IPS-18a (cell line): ENCODE results near the gene IL1F10.

Experiments used
- H3K27ac ChIP-seq: one replicate; pipeline ENCODE4 v1.5.1; 2013; ENCODE audit warnings: low read length
- H3K27me3 ChIP-seq: one replicate; pipeline ENCODE4 v1.6.1; 2013; ENCODE audit warnings: mild to moderate bottlenecking, low read length; ENCODE audit not compliant: control insufficient read depth, insufficient read depth
- H3K36me3 ChIP-seq: one replicate; pipeline ENCODE4 v1.6.1; 2013; ENCODE audit warnings: low read depth, low read length; ENCODE audit not compliant: control insufficient read depth
- H3K4me1 ChIP-seq: one replicate; pipeline ENCODE4 v1.6.1; 2013; ENCODE audit warnings: low read depth, low read length; ENCODE audit not compliant: control insufficient read depth
- H3K4me3 ChIP-seq: one replicate; pipeline ENCODE4 v1.5.1; 2013; ENCODE audit warnings: low read length
- H3K9ac ChIP-seq: one replicate; pipeline ENCODE4 v1.6.1; 2013; ENCODE audit warnings: mild to moderate bottlenecking, low read length, moderate library complexity
- H3K9me3 ChIP-seq: one replicate; pipeline ENCODE4 v1.6.1; 2013; ENCODE audit warnings: low read depth, low read length; ENCODE audit not compliant: control insufficient read depth

Gene IL1F10

DNA sequence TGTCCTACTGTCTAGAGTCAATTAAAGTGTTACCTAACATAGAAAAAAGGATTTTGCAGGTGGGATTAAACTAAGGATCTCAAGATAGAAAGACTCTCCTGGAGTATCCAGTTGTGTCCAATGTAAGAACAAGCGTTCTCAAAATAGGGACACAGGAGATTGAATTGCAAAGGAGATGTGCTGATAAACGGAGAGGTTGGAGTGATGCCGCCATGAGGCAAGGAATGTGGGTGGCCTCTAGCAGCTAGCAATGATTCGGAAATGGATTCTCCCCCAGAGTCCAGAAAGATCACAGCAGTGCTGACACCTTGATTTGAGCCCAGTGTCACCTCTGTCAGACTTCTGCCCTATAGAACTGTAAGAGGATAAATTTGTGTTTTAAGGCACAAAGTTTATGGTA, 35.5 kb downstream of the IL1F10 start:
- Histone ChIP-seq H3K27ac (no peak overlapping the region), H3K4me3 (no peak overlapping the region), H3K9me3 (no peaks in the 10 kb centered on the region), H3K36me3 (no peaks in the 10 kb centered on the region), H3K27me3 (no peaks in the 10 kb centered on the region), H3K4me1 (no peaks in the 10 kb centered on the region), H3K9ac (no peak overlapping the region)

DNA sequence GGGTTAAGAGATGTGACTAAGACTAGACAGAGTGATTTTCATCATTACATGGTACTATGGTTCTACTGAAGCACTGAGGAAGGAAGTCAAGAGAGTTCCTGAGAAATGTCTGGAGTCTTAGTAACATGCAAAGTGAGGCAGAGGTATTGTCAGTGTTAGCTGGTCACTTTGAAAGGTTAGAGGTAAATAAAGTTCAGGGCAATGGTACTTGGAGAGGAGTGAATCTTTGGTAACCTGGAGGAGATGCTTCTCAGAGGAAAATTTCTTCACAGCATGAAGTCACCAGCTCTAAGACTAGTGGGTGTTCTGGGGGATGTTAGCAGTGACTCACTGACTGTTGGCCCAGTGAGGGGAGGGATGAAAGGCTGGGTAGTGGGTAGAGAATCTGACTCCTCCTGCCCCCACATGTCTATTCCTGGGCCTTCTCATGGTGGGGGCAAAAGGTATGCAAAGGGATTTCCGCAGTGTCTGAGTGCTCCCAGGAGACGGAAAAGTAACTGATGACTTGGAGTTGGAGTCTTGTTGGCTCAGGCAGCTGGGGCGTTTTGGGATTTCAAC, 36.4 kb downstream of the IL1F10 start:
- Histone ChIP-seq H3K4me1 (no peaks in the 10 kb centered on the region), H3K4me3 (no peak overlapping the region), H3K27ac (no peak overlapping the region), H3K36me3 (no peaks in the 10 kb centered on the region), H3K9me3 (no peaks in the 10 kb centered on the region), H3K9ac (no peak overlapping the region), H3K27me3 (no peaks in the 10 kb centered on the region)

DNA sequence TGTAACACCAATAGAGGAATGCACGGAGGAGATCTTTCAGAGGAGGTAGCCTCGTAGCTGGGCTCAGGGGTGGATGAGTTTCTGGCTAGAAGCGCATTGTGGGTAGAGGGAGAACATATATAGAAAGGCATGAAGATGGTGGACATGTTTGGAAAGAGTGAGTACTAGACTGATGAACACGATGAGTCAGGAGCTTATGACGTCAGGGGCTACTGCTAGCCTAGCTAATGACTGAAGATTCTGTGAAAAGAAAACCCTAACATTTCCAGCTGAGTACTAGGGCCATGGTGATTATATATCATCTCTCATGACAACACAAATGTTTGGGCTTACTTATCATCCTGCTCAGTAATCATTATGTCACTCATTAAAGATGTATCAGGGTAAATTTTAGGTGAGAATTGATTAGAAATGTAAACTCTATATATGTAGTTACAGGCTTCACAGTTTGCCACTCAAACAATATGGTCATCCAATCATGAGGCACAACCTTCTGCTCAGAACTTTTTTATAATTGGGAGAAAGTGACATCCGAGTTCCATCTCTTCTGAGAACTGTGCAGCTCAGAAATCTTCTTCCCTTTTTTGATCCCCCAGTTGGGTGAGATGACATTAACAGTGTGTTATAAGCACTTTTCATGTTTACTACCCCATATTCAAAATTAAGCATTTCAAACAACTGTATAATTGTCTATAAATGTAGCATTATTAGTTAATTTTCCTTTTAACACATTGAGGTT, 37.4 kb downstream of the IL1F10 start:
- Histone ChIP-seq H3K27ac (no peak overlapping the region), H3K4me3 (no peak overlapping the region), H3K27me3 (no peaks in the 10 kb centered on the region), H3K9me3 (no peaks in the 10 kb centered on the region), H3K9ac (no peak overlapping the region), H3K4me1 (no peaks in the 10 kb centered on the region), H3K36me3 (no peaks in the 10 kb centered on the region)

DNA sequence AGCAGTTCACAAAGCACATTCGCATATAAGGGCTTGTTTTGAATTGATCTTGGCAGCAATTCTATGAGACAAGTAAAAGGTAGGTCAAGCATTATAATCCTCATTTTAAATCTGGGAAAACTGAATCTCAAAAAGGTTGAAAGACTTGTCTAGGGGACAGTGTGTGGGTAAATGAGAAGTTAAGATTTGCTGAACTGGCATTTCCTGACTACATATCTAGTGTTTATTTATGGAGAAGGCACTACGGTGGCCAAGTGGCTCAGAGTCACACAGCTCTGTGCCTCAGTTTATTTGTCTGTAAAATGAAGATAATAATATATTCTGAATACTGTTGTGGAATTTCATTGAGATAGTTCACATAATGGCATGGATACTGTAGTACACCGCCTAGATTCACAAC, 43.4 kb downstream of the IL1F10 start:
- Histone ChIP-seq H3K4me3 (no peak overlapping the region), H3K9ac (no peak overlapping the region), H3K4me1 (peaks cover 5% of the 10 kb centered on the region), H3K36me3 (no peaks in the 10 kb centered on the region), H3K9me3 (no peaks in the 10 kb centered on the region), H3K27ac (no peak overlapping the region), H3K27me3 (no peaks in the 10 kb centered on the region)

DNA sequence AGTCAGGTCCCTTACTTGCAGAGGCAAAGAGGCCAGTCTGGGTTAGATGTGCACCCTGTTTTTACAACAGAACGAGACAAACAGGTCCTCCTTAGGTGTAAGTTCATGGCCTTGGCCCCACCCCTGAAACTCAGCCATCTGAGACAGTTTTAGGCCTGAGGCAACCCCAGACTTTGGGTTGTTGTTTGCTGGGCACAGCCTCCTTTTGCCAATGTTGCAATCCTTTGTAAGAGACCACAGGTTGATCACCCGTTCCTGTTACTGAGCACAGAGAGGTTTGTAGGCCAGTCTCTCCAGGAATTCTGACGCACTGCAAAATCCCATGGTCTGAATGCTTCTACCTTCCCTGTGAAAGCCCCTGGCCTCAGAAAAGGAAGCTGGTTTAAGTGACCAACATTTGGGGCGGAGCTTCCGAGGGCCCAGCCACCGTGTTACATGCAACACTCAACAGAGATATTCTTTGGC, 44.1 kb downstream of the IL1F10 start:
- H3K36me3 ChIP-seq: no peaks in the 10 kb centered on the region
- H3K4me3 ChIP-seq: no peak overlapping the region
- no peak overlapping the region for H3K9ac ChIP-seq
- H3K27me3 ChIP-seq: no peaks in the 10 kb centered on the region
- H3K4me1 ChIP-seq: peaks cover 5% of the 10 kb centered on the region
- no peaks in the 10 kb centered on the region for H3K9me3 ChIP-seq
- no peak overlapping the region for H3K27ac ChIP-seq

DNA sequence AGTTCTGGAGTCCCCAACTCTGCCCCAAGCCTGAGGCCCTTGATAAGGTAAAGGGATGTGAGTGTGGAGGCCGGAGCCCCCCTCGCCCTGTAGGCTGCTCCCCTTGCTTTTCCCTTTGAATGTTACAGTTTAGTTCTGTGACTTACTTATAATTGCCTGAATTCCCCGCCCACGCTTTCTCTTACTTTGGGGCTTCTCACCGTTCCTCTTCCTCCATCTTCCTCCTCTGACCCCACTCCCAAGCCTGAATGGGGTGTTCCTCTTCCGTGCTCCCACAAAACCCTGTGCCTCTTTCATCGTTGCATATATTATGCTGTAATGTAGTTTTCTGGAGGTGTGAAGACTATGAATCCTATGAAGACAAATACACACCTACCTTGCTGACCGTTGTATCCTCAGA, 44.7 kb downstream of the IL1F10 start:
- H3K9me3 ChIP-seq: no peaks in the 10 kb centered on the region
- H3K4me1 ChIP-seq: peaks cover 5% of the 10 kb centered on the region
- H3K27ac ChIP-seq: no peak overlapping the region
- H3K36me3 ChIP-seq: no peaks in the 10 kb centered on the region
- H3K9ac ChIP-seq: no peak overlapping the region
- H3K27me3 ChIP-seq: no peaks in the 10 kb centered on the region
- no peak overlapping the region for H3K4me3 ChIP-seq

DNA sequence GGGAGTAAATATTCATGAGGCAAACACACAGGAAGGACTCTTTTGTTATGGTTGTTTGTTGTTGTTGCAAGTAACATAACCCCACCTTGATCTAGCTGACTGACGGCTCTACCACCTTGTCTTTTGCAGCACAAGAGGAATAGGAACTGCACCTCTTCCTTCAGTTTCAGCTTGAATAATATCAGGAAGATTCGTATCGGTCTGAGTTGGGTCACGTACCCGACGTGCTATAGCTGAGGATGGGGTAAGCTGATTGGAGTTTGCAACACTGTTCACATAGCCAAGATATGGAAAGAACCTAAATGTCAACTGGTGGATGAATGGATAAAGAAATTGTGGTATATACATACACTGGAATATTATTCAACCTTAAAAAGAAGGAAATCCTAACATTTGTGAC, 45.1 kb downstream of the IL1F10 start:
- Histone ChIP-seq H3K4me3 (no peak overlapping the region), H3K9me3 (no peaks in the 10 kb centered on the region), H3K36me3 (no peaks in the 10 kb centered on the region), H3K27me3 (no peaks in the 10 kb centered on the region), H3K4me1 (peaks cover 5% of the 10 kb centered on the region), H3K27ac (no peak overlapping the region), H3K9ac (no peak overlapping the region)

DNA sequence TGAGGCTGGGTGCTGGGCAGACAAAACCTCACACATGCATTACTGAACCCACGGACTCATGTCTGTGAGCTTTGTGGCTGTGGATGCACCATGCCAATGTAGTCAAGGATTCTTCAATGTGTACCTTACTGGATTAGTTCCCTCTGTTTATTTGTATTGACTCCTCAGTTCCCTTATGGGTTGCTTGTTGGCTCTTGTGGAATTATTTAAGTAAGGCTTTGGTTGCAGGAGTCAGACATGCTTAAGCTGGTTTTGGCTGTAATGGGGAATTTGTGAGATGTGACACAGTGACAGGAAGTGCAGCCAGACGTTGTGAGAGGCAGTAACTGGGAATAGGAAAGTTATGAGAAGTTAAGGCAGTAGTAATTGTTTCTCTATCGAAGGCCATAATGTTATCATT, 46.0 kb downstream of the IL1F10 start:
- Histone ChIP-seq H3K4me1 (peaks cover 5% of the 10 kb centered on the region), H3K27me3 (no peaks in the 10 kb centered on the region), H3K4me3 (no peak overlapping the region), H3K9ac (no peak overlapping the region), H3K27ac (no peak overlapping the region), H3K9me3 (no peaks in the 10 kb centered on the region), H3K36me3 (no peaks in the 10 kb centered on the region)

DNA sequence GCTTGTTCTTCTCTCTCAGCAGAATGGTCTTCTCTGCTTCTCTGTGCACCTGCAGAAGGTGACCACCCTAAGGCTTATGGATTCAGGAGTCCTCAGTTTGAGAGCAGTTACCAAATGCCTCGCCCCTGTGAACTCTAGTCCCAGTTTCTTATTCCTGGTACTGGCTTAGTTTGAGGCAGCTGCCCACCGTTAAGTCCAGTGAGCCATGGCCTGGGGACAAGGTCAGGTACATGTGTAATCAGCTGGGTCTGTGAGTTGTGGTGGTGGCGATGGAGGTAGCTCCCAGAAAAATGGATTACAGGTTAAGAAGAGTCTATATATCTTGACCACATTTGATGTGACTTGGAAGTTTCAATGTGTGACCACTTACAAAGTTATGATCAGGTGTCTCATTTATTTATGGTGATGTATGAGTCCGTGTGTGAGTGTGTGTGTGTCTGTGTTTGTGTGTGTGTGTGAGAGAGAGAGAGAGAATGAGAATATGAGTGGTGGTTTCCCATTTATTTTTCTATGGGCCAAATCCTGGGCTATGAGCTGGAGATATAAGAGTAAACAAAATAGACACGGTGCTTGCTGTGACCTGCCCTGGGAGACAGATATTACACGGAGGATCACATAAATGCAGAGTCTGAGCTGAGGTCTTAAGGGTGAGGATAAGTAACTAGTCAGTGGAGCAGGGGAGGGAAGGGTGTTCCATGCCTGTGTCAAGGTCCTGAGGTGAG, 46.6 kb downstream of the IL1F10 start:
- Histone ChIP-seq H3K9me3 (no peaks in the 10 kb centered on the region), H3K27me3 (no peaks in the 10 kb centered on the region), H3K4me1 (peaks cover 5% of the 10 kb centered on the region), H3K36me3 (no peaks in the 10 kb centered on the region), H3K9ac (no peak overlapping the region), H3K4me3 (no peak overlapping the region), H3K27ac (no peak overlapping the region)

DNA sequence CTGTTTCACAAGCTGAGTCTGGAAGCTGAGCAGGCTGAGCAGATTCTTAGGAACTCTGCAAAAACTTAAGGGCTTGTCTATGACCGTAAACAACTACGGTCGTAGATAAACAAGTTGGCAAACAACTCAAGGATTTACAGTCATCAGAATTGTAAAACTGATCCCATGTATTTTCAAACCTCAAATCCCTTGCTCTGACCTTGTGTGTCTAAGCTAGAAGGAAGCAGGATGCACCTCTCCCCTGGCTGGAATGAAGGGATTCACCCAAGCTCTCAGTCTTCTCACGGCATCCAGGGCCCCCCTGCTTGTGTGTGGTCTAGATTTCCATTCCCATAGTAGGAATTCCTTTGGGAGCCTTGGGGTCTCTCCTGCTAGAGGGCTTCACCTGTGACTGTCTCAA, 47.2 kb downstream of the IL1F10 start:
- peaks cover 5% of the 10 kb centered on the region for H3K4me1 ChIP-seq
- H3K9ac ChIP-seq: no peak overlapping the region
- H3K36me3 ChIP-seq: no peaks in the 10 kb centered on the region
- H3K27ac ChIP-seq: no peak overlapping the region
- no peaks in the 10 kb centered on the region for H3K27me3 ChIP-seq
- no peak overlapping the region for H3K4me3 ChIP-seq
- no peaks in the 10 kb centered on the region for H3K9me3 ChIP-seq

DNA sequence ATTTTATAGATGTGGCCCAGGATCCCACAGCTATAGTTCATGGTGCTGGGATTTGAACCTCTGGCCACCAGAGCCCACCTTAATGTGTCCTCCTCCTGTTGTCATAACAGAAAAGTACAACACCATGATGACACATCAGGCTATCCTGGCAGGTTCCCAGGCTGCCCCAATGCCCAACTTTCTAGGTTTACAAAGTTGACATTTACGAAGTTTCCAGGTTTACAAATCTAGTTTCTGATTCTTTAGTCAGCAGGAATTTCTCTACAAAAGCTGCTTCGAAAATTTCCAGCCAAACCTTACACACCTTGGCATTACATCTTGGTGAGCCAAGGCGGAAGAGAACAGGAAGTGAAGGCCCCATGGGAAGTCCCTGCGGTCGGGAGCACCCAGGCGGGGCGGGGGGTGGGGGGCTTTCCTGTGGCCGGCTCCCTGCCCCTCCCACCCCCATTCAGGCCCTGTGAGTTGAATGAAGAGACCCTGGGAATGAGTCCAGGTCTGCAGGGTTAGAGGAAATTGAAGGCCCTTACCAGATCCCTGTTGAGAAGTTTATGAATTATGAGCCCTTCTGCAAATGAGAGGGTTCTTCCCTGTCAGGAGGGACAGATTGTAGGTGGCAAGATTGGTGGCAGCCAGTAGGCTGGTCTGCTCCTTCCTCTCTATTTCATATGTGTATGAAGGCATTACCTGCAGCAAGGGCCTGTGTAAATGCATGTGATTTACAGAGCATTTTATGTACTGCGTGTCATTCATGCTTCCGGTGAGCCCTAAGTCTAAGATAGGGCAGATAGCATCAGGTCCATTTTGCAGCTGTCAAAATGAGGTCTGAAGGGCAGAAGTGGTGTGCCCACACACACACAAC, 48.6 kb downstream of the IL1F10 start:
- Histone ChIP-seq H3K4me1 (peaks cover 5% of the 10 kb centered on the region), H3K9me3 (no peaks in the 10 kb centered on the region), H3K27ac (no peak overlapping the region), H3K9ac (no peak overlapping the region), H3K4me3 (no peak overlapping the region), H3K27me3 (no peaks in the 10 kb centered on the region), H3K36me3 (no peaks in the 10 kb centered on the region)
